Fibroblast of lung (primary cell): ENCODE results near the gene POFUT2. TPM values are rescaled to one million over a fixed set of nuclear protein-coding genes. Genes with fewer than 3 reads are reported as not detected.

Experiments used
- DNase-seq, 2 donors: peaks; one replicate each; pipeline versions ENCODE4 v3.0.0 to v3.0.0-alpha.2; 2010; ENCODE audit warnings: low read depth in 2 of 2
- H2AFZ ChIP-seq: 2 replicates; pipeline ENCODE4 v1.5.1; 2012; ENCODE audit warnings: low read length, control low read depth, inconsistent platforms
- H3K27ac ChIP-seq: 2 replicates; pipeline ENCODE4 v1.5.1; 2011; ENCODE audit warnings: low read length, control low read depth; ENCODE audit not compliant: insufficient read depth
- H3K27me3 ChIP-seq: 2 replicates; pipeline ENCODE4 v1.5.1; 2011; ENCODE audit warnings: mild to moderate bottlenecking, low read length; ENCODE audit not compliant: control insufficient read depth, insufficient read depth
- H3K36me3 ChIP-seq: 2 replicates; pipeline ENCODE4 v1.5.1; 2011; ENCODE audit warnings: low read length; ENCODE audit not compliant: control insufficient read depth, insufficient read depth
- H3K4me1 ChIP-seq: 2 replicates; pipeline ENCODE4 v1.5.1; 2011; ENCODE audit warnings: low read length; ENCODE audit not compliant: control insufficient read depth, insufficient read depth; ENCODE audit errors: extremely low read depth
- H3K4me2 ChIP-seq: 2 replicates; pipeline ENCODE4 v1.5.1; 2011; ENCODE audit warnings: low read length, control low read depth; ENCODE audit not compliant: insufficient read depth; ENCODE audit errors: extremely low read depth
- H3K4me3 ChIP-seq, 4 experiments: fragments of 200-600 bp in 1 of 4; sonication (generic) in 1 of 4; replicated peaks in 1 of 4; 2 replicates each; pipeline ENCODE4 v1.5.1; 2011 to 2016; ENCODE audit warnings: low read length in 4 of 4, low read depth in 3 of 4, mild to moderate bottlenecking in 3 of 4, control low read depth in 2 of 4, inconsistent platforms in 1 of 4, mixed read lengths in 1 of 4; ENCODE audit not compliant: insufficient read depth in 1 of 4; ENCODE audit errors: control extremely low read depth in 1 of 4
- H3K79me2 ChIP-seq: 2 replicates; pipeline ENCODE4 v1.5.1; 2012; ENCODE audit warnings: mild to moderate bottlenecking, low read length, inconsistent platforms; ENCODE audit not compliant: control insufficient read depth, insufficient read depth
- H3K9ac ChIP-seq: 2 replicates; pipeline ENCODE4 v1.5.1; 2011; ENCODE audit warnings: mild to moderate bottlenecking, low read length, control low read depth; ENCODE audit not compliant: insufficient read depth
- H3K9me3 ChIP-seq: 2 replicates; pipeline ENCODE4 v1.5.1; 2012; ENCODE audit warnings: low read depth, low read length; ENCODE audit not compliant: control insufficient read depth, insufficient read depth
- H4K20me1 ChIP-seq: 2 replicates; pipeline ENCODE4 v1.5.1; 2011; ENCODE audit warnings: low read length; ENCODE audit not compliant: control insufficient read depth, insufficient read depth; ENCODE audit errors: extremely low read depth
- EZH2 ChIP-seq: IDR thresholded peaks from 2 replicates; pipeline ENCODE4 v1.5.1; 2012; ENCODE audit warnings: low read length, control low read depth, mild to moderate bottlenecking; ENCODE audit errors: missing control alignments
- polyA plus RNA-seq, 2 donors: library from polyadenylated mRNA; depleted of rRNA in 1 of 2; stranded (reverse) in 1 of 2; unstranded in 1 of 2; fragments of >200 nt; gene quantifications; 2 replicates each; pipeline ENCODE4 v1.2.1, GENCODE V29; 2011 to 2012; ENCODE audit warnings: missing spikeins in 1 of 2
- total RNA-seq: library from RNA; depleted of rRNA; stranded (reverse); fragments of >200 nt; gene quantifications from 2 replicates; pipeline ENCODE4 v1.2.1, GENCODE V29; 2014
- TF ChIP-seq, protein P1 (sequence below), 2 donors: IDR thresholded peaks in 1 of 2; conservative IDR thresholded peaks in 1 of 2; 1 replicate in 1 of 2; 2 replicates in 1 of 2; pipeline ENCODE4 v1.5.1; 2011 to 2012; ENCODE audit warnings: low read length in 2 of 2, control low read depth in 1 of 2, inconsistent platforms in 1 of 2, low read depth in 1 of 2, mild to moderate bottlenecking in 1 of 2

Gene POFUT2
- total and polyA plus RNA-seq, 2 donors (not counting 1 experiment from before 2014, with no cell fraction given) = 56.0 to 60.3 TPM

DNA sequence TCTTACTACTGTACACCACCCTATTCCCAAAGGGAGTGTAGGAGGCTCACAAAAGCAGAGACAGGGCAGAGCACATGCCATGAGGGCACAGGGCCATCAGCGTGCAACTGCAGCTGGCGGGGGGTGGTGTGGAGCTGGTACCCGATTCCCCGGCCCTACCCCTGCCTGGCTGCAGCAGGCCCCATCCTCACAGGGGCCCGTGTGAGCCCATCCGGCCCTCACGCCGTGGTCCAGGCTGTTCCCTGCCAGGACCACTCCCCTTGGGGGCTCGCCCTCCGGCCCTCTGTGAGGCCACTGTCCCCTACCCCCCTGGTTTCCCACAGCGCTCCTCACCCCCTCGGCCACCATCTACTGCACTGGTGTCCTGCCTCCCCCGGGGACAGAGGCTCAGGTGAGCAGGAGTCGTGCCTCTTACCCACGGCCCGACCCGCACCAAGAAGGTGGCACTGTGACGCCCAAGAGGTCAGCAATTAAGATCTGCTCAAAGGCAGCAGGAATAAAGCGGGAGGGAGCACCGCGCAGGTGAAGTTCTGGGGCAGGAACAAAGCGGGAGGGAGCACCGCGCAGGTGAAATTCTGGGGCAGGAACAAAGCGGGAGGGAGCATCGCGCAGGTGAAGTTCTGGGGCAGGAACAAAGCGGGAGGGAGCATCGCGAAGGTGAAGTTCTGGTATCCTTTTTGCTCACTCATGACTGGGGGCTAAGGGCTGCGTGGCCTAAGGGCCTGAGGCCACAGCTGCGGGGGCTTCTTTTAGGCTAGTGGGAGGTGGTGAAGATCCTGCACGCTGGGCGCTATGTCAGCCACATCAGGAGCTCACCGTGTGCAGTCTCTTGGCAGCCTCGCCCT, 3.9 kb downstream of the POFUT2 start:
- H3K4me2 ChIP-seq = no peak overlapping the region
- H3K9ac ChIP-seq = no peak overlapping the region
- no peaks in the 10 kb centered on the region for H4K20me1 ChIP-seq
- H3K79me2 ChIP-seq = peaks cover 29% of the 10 kb centered on the region
- no peak overlapping the region for H2AFZ ChIP-seq
- peaks cover 41% of the 10 kb centered on the region for H3K36me3 ChIP-seq
- H3K9me3 ChIP-seq = no peaks in the 10 kb centered on the region
- TF ChIP-seq EZH2 = no peak
- TF ChIP-seq, protein P1, sequence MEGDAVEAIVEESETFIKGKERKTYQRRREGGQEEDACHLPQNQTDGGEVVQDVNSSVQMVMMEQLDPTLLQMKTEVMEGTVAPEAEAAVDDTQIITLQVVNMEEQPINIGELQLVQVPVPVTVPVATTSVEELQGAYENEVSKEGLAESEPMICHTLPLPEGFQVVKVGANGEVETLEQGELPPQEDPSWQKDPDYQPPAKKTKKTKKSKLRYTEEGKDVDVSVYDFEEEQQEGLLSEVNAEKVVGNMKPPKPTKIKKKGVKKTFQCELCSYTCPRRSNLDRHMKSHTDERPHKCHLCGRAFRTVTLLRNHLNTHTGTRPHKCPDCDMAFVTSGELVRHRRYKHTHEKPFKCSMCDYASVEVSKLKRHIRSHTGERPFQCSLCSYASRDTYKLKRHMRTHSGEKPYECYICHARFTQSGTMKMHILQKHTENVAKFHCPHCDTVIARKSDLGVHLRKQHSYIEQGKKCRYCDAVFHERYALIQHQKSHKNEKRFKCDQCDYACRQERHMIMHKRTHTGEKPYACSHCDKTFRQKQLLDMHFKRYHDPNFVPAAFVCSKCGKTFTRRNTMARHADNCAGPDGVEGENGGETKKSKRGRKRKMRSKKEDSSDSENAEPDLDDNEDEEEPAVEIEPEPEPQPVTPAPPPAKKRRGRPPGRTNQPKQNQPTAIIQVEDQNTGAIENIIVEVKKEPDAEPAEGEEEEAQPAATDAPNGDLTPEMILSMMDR (conservative IDR thresholded peaks at IDR 0.05 in 1 of 2, IDR thresholded peaks at IDR 0.05 in 1 of 2; ENCODE audit: low read depth in 1 of 2, low read length in 2 of 2) = no peak
- DNase-seq = no peak
- no peaks in the 10 kb centered on the region for H3K27me3 ChIP-seq
- no peak overlapping the region for H3K4me3 ChIP-seq
- no peak overlapping the region for H3K27ac ChIP-seq
- H3K4me1 ChIP-seq = peaks cover 2% of the 10 kb centered on the region

DNA sequence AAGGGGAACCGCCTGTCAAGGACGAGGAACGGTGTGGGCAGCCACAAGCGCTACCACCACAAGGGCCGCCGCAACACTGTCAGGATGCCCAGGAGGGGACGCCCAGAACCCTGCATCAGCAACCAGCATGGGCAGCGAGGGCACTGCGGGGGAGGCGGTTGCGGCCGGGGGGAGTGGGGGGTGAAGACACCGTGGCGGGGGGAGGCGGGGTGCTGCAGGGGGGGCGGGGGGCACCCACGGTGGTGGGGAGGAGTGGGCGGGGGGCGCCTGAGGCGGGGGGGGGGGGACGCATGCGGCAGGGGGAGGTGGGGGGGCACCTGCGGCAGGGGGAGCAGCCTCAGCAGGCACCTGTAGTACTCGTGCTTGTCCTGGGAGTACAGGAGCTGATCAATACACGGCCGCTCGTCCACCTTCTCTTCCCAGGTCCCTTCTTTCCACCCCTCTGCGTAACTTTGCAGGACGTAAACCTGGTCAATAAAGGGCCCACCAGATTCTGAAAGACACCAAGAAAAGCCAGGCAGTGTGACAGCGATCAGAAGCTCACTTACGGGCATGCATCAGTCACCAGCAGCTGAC, 4.6 kb downstream of the POFUT2 start:
- H3K4me2 ChIP-seq = no peak overlapping the region
- no peak for DNase-seq
- no peak overlapping the region for H3K27ac ChIP-seq
- H3K36me3 ChIP-seq = peaks cover 46% of the 10 kb centered on the region
- no peaks in the 10 kb centered on the region for H4K20me1 ChIP-seq
- peaks cover 29% of the 10 kb centered on the region for H3K79me2 ChIP-seq
- H3K9ac ChIP-seq = no peak overlapping the region
- H3K27me3 ChIP-seq = no peaks in the 10 kb centered on the region
- no peak overlapping the region for H2AFZ ChIP-seq
- peaks cover 2% of the 10 kb centered on the region for H3K4me1 ChIP-seq
- no peak overlapping the region for H3K4me3 ChIP-seq
- no peaks in the 10 kb centered on the region for H3K9me3 ChIP-seq
- TF ChIP-seq, protein P1 (conservative IDR thresholded peaks at IDR 0.05 in 1 of 2, IDR thresholded peaks at IDR 0.05 in 1 of 2; ENCODE audit: low read depth in 1 of 2, low read length in 2 of 2) = no peak
- no peak for TF ChIP-seq EZH2

DNA sequence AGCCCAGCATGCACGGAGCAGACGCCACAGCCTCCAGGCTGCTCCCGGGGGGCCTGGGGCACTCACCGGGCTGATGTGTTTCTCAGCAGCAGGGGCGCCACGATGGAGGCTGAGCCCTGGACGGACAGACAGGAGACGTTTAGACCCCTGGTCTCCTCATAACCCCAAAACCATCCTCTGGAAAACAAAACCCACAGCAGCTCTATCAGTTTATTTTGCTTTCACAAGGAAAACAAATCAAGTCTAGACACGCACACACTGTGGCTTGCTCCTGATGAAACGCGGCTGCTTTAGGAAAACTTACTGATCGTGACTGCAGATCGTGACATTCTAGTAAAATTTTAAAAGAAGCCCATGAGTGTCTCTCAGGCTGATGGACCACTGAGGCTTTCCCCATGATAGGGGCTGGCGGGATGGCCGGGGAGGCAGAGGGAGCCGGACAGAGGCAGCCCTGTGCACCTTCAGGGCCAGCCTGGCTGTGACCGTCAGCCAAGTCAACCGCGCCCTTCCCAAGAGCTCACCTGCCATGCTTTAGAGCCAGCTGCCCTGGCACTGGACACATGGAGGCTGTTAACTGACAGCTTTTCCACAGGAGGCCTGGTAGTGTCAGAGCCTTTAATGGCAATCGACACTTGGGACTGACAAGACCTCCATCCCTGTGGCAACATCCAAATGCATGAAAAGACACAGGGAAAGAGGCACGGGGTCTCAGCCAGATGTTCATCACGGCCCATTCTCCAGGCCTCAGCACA, 5.2 kb downstream of the POFUT2 start:
- H3K36me3 ChIP-seq = peaks cover 49% of the 10 kb centered on the region
- H3K9ac ChIP-seq = no peak overlapping the region
- no peak for DNase-seq
- H3K27ac ChIP-seq = no peak overlapping the region
- H3K4me3 ChIP-seq = no peak overlapping the region
- H3K27me3 ChIP-seq = no peaks in the 10 kb centered on the region
- no peaks in the 10 kb centered on the region for H3K9me3 ChIP-seq
- no peak overlapping the region for H2AFZ ChIP-seq
- peaks cover 29% of the 10 kb centered on the region for H3K79me2 ChIP-seq
- no peak for TF ChIP-seq EZH2
- TF ChIP-seq, protein P1 (conservative IDR thresholded peaks at IDR 0.05 in 1 of 2, IDR thresholded peaks at IDR 0.05 in 1 of 2; ENCODE audit: low read depth in 1 of 2, low read length in 2 of 2) = no peak
- H3K4me2 ChIP-seq = no peak overlapping the region
- H3K4me1 ChIP-seq = peaks cover 2% of the 10 kb centered on the region
- H4K20me1 ChIP-seq = no peaks in the 10 kb centered on the region
